ENCODE measurements around the gene HMOX1. TPM values are rescaled to one million over a fixed set of nuclear protein-coding genes. Genes with fewer than 3 reads are reported as not detected.

Gene HMOX1
- total and polyA plus RNA-seq, 10 donors = 178 to 930 (median 751) TPM

DNA sequence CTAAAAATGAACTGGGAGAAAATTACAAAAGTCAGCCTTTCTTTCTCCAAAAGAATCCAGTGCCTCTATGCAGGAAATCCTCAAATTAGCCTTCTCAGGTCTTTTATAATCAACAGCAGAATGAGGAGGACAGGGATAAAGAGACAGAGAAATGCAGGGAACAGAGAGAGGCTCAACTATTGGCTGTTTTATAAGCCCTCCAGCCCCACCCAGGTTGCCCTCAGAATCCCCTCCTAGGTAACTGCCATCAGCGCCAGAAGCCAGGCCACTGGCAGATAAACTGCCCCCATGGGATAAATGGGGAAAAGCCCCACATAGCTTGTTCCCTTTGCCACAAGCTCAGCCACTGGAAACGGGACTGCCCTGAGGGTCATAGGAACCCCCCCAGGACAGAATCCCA is 10.9 kb upstream of the HMOX1 start:
- peak overlapping the region in 4 of 8 donors; percentile 7 to 76 (median 52) for H3K27ac ChIP-seq
- H3K4me1 ChIP-seq = peaks cover 0 to 78% (median 52%) of the 10 kb centered on the region in 6 donors
- 53 to 76% (median 62%) methylated on average over 2 of the region's 2 CpGs for WGBS, 5 donors
- no peak overlapping the region for H3K4me3 ChIP-seq
- H3K27me3 ChIP-seq (replicated peaks in 1 of 7) = no peaks in the 10 kb centered on the region
- intact Hi-C loops (cut with DNase I; ENCODE audit: low total_unique reads) = no loop called here
- no peak for DNase-seq
- H3K9me3 ChIP-seq = no peaks in the 10 kb centered on the region
- TF ChIP-seq POLR2AphosphoS5 (IDR thresholded peaks at IDR 0.05) (no peak), POLR2A (IDR thresholded peaks at IDR 0.05) (no peak)
- TF ChIP-seq, protein P1, sequence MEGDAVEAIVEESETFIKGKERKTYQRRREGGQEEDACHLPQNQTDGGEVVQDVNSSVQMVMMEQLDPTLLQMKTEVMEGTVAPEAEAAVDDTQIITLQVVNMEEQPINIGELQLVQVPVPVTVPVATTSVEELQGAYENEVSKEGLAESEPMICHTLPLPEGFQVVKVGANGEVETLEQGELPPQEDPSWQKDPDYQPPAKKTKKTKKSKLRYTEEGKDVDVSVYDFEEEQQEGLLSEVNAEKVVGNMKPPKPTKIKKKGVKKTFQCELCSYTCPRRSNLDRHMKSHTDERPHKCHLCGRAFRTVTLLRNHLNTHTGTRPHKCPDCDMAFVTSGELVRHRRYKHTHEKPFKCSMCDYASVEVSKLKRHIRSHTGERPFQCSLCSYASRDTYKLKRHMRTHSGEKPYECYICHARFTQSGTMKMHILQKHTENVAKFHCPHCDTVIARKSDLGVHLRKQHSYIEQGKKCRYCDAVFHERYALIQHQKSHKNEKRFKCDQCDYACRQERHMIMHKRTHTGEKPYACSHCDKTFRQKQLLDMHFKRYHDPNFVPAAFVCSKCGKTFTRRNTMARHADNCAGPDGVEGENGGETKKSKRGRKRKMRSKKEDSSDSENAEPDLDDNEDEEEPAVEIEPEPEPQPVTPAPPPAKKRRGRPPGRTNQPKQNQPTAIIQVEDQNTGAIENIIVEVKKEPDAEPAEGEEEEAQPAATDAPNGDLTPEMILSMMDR (IDR thresholded peaks at IDR 0.05 in 8 of 11, conservative IDR thresholded peaks at IDR 0.05 in 3 of 11) = no peak
- no peaks in the 10 kb centered on the region for H3K36me3 ChIP-seq

DNA sequence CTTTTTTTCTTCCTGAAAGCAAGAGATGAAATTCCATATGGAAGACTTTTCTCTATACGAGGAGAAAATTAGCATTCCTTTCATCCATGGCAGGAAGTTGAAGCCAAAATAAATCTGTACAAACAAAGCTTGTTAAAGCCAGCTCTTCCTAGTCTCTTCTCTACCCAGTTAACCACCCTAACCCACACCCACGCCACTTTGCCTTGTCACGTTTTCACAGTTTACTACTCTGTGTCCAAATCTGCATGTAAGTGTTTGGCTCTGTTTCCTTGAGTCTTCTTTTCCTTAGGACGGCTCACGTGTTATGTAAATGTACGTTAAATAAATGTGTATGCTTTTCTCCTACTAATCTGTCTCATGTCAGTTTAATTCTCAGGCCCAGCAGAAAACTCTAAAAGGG is 7.1 kb upstream of the HMOX1 start:
- no peak for DNase-seq
- intact Hi-C loops (cut with DNase I; ENCODE audit: low total_unique reads) = no loop called here
- 80 to 94% (median 88%) methylated on average over 6 of the region's 6 CpGs for WGBS, 5 donors
- TF ChIP-seq POLR2A (IDR thresholded peaks at IDR 0.05) = no peak
- TF ChIP-seq, protein P1 (IDR thresholded peaks at IDR 0.05 in 8 of 11, conservative IDR thresholded peaks at IDR 0.05 in 3 of 11) = no peak
- no peak for TF ChIP-seq POLR2AphosphoS5 (IDR thresholded peaks at IDR 0.05)
- no peak overlapping the region for H3K27ac ChIP-seq
- no peaks in the 10 kb centered on the region for H3K36me3 ChIP-seq
- H3K27me3 ChIP-seq (replicated peaks in 1 of 7) = no peaks in the 10 kb centered on the region
- H3K4me3 ChIP-seq = no peak overlapping the region
- no peaks in the 10 kb centered on the region for H3K9me3 ChIP-seq
- H3K4me1 ChIP-seq = peaks cover 13 to 86% (median 69%) of the 10 kb centered on the region in 6 donors

DNA sequence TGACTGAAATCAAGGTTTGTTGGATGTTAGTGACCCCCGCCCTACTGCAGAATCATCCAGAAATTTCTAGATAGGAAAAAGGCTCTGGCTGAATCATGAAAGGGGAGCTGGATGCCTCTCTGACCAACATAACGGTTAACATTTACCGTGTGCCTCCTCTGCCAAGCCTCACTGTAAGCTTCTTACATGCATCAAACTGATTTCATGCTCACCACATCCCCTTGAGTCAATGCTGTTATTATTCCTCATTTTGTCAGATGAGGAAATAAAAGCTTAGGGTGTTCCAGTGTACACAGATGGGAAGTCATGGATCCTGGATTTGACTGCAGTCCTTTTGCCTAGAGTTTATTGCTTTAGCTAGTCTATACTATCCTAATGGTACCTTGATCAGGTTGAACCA is 5.9 kb upstream of the HMOX1 start:
- peak overlapping the region in 5 of 8 donors; percentile 3 to 88 (median 84) for H3K27ac ChIP-seq
- H3K4me1 ChIP-seq = peaks cover 13 to 79% (median 61%) of the 10 kb centered on the region in 6 donors
- intact Hi-C loops (cut with DNase I; ENCODE audit: low total_unique reads) = no loop called here
- no peaks in the 10 kb centered on the region for H3K36me3 ChIP-seq
- no peaks in the 10 kb centered on the region for H3K9me3 ChIP-seq
- WGBS, 5 donors = 45 to 77% (median 63%) methylated on average over 3 of the region's 3 CpGs
- TF ChIP-seq, protein P1 (IDR thresholded peaks at IDR 0.05 in 8 of 11, conservative IDR thresholded peaks at IDR 0.05 in 3 of 11) = no peak
- TF ChIP-seq POLR2A (IDR thresholded peaks at IDR 0.05) (no peak), POLR2AphosphoS5 (IDR thresholded peaks at IDR 0.05) (peak in 1 of 3 donors; percentile 61)
- no peak for DNase-seq
- no peaks in the 10 kb centered on the region for H3K27me3 ChIP-seq (replicated peaks in 1 of 7)
- no peak overlapping the region for H3K4me3 ChIP-seq

DNA sequence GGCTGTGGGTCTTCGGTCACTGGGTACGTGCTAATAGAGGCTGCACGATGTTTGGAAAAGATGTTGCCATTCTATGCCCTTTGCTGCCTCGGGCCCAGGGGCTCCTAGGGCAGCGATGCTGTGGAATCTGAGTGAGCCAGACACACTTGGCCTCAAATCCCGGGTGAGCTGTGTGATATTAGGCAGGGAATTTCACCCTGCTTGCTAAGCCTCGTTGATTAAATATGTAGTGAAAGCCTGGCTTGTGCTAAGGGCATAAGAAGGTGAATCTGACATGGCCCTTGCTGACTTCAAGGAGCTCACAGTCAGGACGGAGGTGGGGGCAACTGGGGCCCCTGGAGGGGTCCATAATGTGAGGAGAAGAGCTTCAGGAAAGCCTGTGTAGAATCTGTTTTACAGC is 5.4 kb upstream of the HMOX1 start:
- H3K4me3 ChIP-seq = no peak overlapping the region
- DNase-seq = no peak
- H3K36me3 ChIP-seq = no peaks in the 10 kb centered on the region
- H3K27ac ChIP-seq = peak overlapping the region in 5 of 8 donors; percentile 23 to 88 (median 84)
- TF ChIP-seq POLR2AphosphoS5 (IDR thresholded peaks at IDR 0.05) (no peak), POLR2A (IDR thresholded peaks at IDR 0.05) (no peak)
- TF ChIP-seq, protein P1 (IDR thresholded peaks at IDR 0.05 in 8 of 11, conservative IDR thresholded peaks at IDR 0.05 in 3 of 11) = no peak
- peaks cover 17 to 79% (median 61%) of the 10 kb centered on the region in 6 donors for H3K4me1 ChIP-seq
- intact Hi-C loops (cut with DNase I; ENCODE audit: low total_unique reads) = no loop called here
- WGBS, 5 donors = 85 to 92% (median 86%) methylated on average over 5 to 8 of the region's 8 CpGs
- H3K27me3 ChIP-seq (replicated peaks in 1 of 7) = no peaks in the 10 kb centered on the region
- no peaks in the 10 kb centered on the region for H3K9me3 ChIP-seq

All from spleen (tissue), 11 donors.